DND-41 (cell line): ENCODE results near the gene FAM222A.

Experiments used
- CTCF ChIP-seq: IDR thresholded peaks from 2 replicates; pipeline ENCODE4 v1.5.1; 2012; ENCODE audit warnings: borderline replicate concordance, low read length, moderate library complexity, mild to moderate bottlenecking; ENCODE audit not compliant: poor library complexity, severe bottlenecking; ENCODE audit errors: extremely low read depth
- EZH2 ChIP-seq: IDR thresholded peaks from 3 replicates; pipeline ENCODE4 v1.6.1; 2012; ENCODE audit warnings: borderline replicate concordance, low read depth, mild to moderate bottlenecking, moderate library complexity, low read length, inconsistent platforms; ENCODE audit not compliant: severe bottlenecking

GRCh38 chr12:109800536-109800935, 86.9 kb downstream of the FAM222A start:
- TF ChIP-seq CTCF (no peak), EZH2 (no peak)
